WI38 (cell line): ENCODE measurements around the gene CYP2W1.
"Not testable (repeated sequence)": the region's sequence is repeated elsewhere in the genome, so short reads cannot be mapped to it uniquely, and the experiment has no call there.

Experiments
- H3K4me3 ChIP-seq: 2 replicates; pipeline ENCODE4 v1.5.1; 2011; ENCODE audit warnings: low read depth, mild to moderate bottlenecking, control low read depth, low read length
- TF ChIP-seq, protein P1 (sequence below): IDR thresholded peaks from 2 replicates; pipeline ENCODE4 v1.5.1; 2012; ENCODE audit warnings: low read depth, mild to moderate bottlenecking, control low read depth, low read length

The CYP2W1 gene

DNA sequence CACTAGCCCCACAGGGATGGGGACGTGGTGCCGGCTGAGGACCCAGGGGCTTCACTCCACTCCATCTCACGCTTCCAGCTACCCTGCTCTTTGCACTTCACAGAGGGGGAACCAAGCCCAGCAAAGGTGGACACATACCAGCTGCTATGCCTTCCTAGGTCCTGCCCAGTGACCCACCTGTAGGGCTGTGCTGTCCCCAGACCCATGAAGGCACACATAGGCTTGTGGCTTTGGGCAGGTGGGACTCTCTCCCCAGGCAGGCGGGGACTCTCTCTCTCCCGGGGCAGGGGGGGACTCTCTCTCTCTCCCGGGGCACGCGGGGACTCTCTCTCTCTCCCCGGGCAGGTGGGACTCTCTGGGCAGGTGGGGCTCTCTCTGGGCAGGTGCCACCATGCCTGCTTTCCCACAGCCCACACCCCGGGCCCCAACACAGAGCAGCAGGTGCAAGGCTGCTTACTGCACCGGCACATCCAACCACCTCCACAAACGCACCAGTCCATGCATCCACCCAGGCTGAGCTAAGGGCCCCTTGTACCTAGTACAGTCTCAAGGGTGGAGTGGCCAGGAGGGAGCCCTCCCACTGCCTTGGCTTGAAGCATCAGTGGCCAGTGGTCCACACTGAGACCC lies 47.6 kb downstream of the CYP2W1 start:
- H3K4me3 ChIP-seq = no peak overlapping the region
- TF ChIP-seq, protein P1, sequence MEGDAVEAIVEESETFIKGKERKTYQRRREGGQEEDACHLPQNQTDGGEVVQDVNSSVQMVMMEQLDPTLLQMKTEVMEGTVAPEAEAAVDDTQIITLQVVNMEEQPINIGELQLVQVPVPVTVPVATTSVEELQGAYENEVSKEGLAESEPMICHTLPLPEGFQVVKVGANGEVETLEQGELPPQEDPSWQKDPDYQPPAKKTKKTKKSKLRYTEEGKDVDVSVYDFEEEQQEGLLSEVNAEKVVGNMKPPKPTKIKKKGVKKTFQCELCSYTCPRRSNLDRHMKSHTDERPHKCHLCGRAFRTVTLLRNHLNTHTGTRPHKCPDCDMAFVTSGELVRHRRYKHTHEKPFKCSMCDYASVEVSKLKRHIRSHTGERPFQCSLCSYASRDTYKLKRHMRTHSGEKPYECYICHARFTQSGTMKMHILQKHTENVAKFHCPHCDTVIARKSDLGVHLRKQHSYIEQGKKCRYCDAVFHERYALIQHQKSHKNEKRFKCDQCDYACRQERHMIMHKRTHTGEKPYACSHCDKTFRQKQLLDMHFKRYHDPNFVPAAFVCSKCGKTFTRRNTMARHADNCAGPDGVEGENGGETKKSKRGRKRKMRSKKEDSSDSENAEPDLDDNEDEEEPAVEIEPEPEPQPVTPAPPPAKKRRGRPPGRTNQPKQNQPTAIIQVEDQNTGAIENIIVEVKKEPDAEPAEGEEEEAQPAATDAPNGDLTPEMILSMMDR = no peak

DNA sequence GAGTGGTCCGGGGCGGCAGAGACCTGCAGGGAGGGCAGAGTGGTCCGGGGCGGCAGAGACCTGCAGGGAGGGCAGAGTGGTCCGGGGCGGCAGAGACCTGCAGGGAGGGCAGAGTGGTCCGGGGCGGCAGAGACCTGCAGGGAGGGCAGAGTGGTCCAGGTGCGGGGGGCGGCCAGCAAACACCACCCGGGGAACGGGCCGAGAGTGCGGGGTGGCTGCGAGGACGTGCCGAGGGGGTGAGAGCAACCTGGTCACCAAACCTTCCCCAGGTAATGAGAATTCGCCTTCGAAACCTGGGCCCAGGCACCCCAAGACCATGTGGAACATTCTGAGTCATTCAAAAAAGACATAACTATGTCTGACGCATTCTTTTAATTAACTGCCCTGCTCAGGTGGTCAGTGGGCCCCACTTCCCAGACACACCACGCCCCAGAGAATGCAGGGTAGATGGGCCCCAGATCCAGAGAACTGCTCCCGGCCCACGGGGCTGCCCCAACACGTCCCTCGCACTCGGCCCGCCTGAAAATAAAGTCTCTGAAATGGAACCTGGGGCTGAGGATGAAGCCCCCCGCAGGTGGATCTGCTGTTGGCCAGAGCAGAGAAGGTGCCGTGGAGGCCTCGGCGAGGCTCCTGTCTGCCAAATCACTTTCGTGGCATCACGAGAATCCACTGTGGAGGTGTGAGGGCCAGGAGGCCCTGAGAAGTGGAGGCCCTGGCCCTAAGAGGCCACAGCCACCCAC lies 48.9 kb downstream of the CYP2W1 start:
- H3K4me3 ChIP-seq = no peak overlapping the region
- TF ChIP-seq, protein P1 = no peak

DNA sequence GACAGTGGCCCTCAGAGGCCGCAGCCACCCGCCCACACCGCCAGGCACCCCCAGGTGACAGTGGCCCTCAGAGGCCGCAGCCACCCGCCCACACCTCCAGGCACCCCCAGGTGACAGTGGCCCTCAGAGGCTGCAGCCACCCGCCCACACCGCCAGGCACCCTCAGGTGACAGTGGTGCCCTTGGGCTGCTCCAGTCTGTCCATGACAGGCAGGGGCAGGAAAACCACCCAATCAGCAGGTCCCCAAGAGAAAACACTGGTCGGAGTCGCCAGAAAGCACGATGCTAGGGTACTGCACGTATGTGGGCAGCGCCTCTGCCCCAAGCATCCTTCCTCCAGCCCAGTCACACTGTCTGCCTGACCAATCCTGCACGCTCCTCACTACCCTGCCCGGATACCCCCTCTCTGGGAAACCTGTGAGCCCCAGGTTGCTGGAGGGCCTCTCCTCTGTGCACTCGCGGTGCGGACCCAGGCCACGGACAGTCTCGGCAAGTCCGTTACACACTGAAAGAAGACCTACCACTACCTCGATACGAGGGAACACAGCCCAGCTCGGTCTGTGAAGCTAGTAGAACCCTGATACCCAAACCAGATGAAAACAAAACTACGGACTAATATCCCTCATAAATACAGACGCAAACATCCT lies 49.7 kb downstream of the CYP2W1 start:
- TF ChIP-seq, protein P1 = no peak
- no peak overlapping the region for H3K4me3 ChIP-seq

DNA sequence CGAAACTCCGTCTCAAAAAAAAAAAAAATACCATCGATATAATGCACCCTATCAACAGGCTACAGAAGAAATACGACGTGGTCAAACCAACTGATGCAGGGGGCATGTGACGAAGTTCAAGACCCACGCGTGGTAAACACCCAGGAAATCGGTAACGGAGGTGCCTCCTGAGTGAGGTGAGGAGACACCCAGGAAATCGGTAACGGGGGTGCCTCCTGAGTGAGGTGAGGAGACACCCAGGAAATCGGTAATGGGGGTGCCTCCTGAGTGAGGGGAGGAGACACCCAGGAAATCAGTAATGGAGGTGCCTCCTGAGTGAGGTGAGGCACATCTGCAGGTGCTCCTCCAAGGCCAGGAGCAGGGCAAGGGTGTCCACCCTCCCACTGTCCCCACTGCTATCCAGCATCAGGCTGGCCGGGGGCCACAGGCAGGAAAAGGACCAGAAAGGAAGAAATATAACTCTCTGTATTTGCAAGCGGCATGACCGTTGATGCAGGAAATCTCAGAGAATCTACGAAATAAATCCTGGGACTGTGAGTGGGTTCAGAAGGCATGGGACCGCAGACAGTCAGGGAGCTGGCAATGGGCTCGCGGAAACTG lies 50.7 kb downstream of the CYP2W1 start:
- no peak overlapping the region for H3K4me3 ChIP-seq
- TF ChIP-seq, protein P1 = no peak

DNA sequence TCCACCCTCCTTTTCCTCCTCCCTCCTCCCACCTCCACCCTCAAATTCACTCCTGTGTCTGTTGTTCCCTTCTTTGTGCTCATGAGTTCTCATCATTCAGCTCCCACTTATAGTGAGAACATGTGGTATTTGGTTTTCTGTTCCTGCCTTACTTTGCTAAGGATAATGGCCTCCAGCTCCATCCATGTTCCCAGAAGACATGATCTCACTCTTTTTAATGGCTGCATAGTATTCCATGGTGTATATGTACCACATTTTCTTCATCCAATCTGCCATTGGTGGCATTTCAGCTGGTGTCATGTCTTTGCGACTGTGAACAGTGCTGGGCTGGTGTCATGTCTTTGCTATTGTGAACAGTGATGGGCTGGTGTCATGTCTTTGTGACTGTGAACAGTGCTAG lies 51.8 kb downstream of the CYP2W1 start:
- not testable (repeated sequence) for H3K4me3 ChIP-seq

DNA sequence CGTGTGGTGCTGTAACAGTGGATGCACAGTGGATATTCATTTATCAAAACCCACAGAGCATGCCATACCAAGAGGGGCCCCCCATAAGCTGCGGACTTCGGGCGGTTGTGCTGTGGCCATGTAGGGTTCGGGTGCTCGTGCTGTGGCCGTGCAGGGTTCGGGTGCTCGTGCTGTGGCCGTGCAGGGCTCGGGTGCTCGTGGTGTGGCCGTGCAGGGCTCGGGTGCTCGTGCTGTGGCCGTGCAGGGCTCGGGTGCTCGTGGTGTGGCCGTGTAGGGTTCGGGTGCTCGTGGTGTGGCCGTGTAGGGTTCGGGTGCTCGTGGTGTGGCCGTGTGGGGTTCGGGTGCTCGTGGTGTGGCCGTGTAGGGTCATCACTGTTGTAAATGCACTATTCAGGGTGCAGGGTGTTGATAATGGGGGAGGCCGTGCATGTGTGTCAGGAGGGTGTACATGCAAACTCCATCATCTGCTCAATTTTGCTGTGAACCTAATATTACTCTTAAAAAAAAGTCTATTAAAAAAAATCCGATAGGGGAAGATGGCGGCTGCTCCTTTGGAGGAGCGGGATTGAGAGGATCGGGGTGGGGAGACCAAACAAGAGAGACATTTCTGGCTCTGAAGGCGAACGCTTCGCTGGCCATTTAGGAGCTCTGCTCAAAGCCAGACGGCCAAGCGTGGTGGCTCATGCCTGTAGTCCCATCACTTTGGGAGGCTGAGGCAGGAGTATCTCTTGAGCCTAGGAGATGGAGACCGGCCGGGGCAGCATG lies 53.4 kb downstream of the CYP2W1 start:
- not testable (repeated sequence) for H3K4me3 ChIP-seq
